GM12801 (cell line): ENCODE measurements around the gene BICC1.

Experiments
- CTCF ChIP-seq: IDR thresholded peaks from one replicate; pipeline ENCODE4 v1.5.1; 2011; ENCODE audit warnings: control low read depth; ENCODE audit not compliant: insufficient read length; ENCODE audit errors: extremely low read depth

The BICC1 gene

GRCh38 chr10:58590152-58590840 lies 77.6 kb downstream of the BICC1 start:
- no peak for TF ChIP-seq CTCF

GRCh38 chr10:58590924-58591323 lies 78.3 kb downstream of the BICC1 start:
- TF ChIP-seq CTCF, result no peak

GRCh38 chr10:58593008-58593407 lies 80.3 kb downstream of the BICC1 start:
- no peak for TF ChIP-seq CTCF

- TF ChIP-seq CTCF, result no peak
Measured at GRCh38 chr10:58599927-58600553, 87.4 kb downstream of the BICC1 start.

- no peak for TF ChIP-seq CTCF
Measured at GRCh38 chr10:58608351-58608750, 95.7 kb downstream of the BICC1 start.

GRCh38 chr10:58608826-58609531 lies 96.3 kb downstream of the BICC1 start:
- no peak for TF ChIP-seq CTCF

DNA sequence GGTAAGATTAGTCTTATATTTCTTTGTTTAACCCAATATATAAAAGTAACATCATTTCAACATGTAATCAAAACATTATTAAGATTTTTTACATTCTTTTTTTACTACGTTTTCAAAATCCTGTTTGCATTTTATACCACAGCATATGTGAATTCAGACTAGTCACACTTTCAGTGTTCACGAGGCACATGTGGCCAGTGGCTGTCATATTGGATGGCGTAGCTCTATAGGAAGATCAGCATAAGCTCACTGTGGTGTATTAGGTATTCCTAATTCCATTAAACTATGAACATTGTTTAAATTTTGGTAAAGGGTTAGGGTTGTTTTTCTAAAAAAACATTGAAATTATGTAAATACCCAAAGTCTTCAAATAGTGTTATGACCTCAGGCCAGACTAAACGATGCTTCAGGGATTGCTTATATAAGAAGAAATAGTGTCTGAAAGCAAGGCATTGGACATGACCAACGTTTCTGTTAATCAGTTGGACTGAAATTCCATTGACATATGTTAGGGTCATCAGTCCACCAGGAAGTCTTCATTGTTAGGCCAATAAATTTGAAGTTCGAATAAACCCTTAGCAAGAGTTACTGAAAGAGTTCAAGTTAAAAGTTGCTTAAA lies 97.0 kb downstream of the BICC1 start:
- no peak for TF ChIP-seq CTCF
